ENCODE results near the gene MYNN.

Gene MYNN

GRCh38 chr3:169771497-169772304 is 1.5 kb upstream of the MYNN start:
- Histone ChIP-seq H3K36me3 (replicated peaks; ENCODE audit: insufficient read depth, low read length) (peaks cover 6% of the 10 kb centered on the region; the same call in 1 of the 2 replicates), H3K4me3 (ENCODE audit: low read length) (peak overlapping the region; percentile 88), H3K9me3 (replicated peaks; ENCODE audit: insufficient read depth, low read length) (no peaks in the 10 kb centered on the region), H3K79me2 (ENCODE audit: low read length) (peaks cover 33% of the 10 kb centered on the region), H2AFZ (ENCODE audit: low read length) (peak overlapping the region; percentile 90), H3K27me3 (replicated peaks; ENCODE audit: insufficient read depth, low read length) (0 out of 2 replicates have a peak, but pooled peaks cover 5% of the 10 kb centered on the region), H3K4me1 (ENCODE audit: low read length) (peaks cover 18% of the 10 kb centered on the region), H3K9ac (ENCODE audit: low read length) (peak overlapping the region; percentile 95; the same call in 1 of the 2 replicates), H4K20me1 (ENCODE audit: insufficient read depth, low read length) (peaks cover 5% of the 10 kb centered on the region; the same call in 1 of the 2 replicates), H3K4me2 (ENCODE audit: low read depth, low read length) (peak overlapping the region; percentile 79), H3K9me2 (replicated peaks; ENCODE audit: insufficient read depth, low read length) (no peaks in the 10 kb centered on the region), H3K27ac (ENCODE audit: low read length) (peak overlapping the region; percentile 95; the same call in 1 of the 2 replicates), H3F3A (ENCODE audit: insufficient read depth, low read length) (peaks cover 46% of the 10 kb centered on the region)
- no peak for TF ChIP-seq EZH2phosphoT487 (IDR thresholded peaks at IDR 0.05; ENCODE audit: low read length)
- no peak for TF ChIP-seq CTCF (IDR thresholded peaks at IDR 0.05; ENCODE audit: low read length)
- no peak for TF ChIP-seq EZH2 (optimal IDR thresholded peaks at IDR 0.05; ENCODE audit: low read depth, low read length)
- DNase-seq: peak; percentile 92

GRCh38 chr3:169772305-169772896 is 795 bp upstream of the MYNN start:
- Histone ChIP-seq H3K4me1 (ENCODE audit: low read length) (peaks cover 18% of the 10 kb centered on the region), H2AFZ (ENCODE audit: low read length) (peak overlapping the region; percentile 88), H4K20me1 (ENCODE audit: insufficient read depth, low read length) (peaks cover 5% of the 10 kb centered on the region; the same call in 1 of the 2 replicates), H3K36me3 (replicated peaks; ENCODE audit: insufficient read depth, low read length) (peaks cover 6% of the 10 kb centered on the region; the same call in 1 of the 2 replicates), H3F3A (ENCODE audit: insufficient read depth, low read length) (peaks cover 40% of the 10 kb centered on the region), H3K27ac (ENCODE audit: low read length) (peak overlapping the region; percentile 95), H3K79me2 (ENCODE audit: low read length) (peaks cover 40% of the 10 kb centered on the region), H3K4me2 (ENCODE audit: low read depth, low read length) (peak overlapping the region; percentile 79), H3K9ac (ENCODE audit: low read length) (peak overlapping the region; percentile 95), H3K9me3 (replicated peaks; ENCODE audit: insufficient read depth, low read length) (no peaks in the 10 kb centered on the region), H3K9me2 (replicated peaks; ENCODE audit: insufficient read depth, low read length) (no peaks in the 10 kb centered on the region), H3K27me3 (replicated peaks; ENCODE audit: insufficient read depth, low read length) (0 out of 2 replicates have a peak, but pooled peaks cover under 1% of the 10 kb centered on the region), H3K4me3 (ENCODE audit: low read length) (peak overlapping the region; percentile 88)
- no peak for TF ChIP-seq CTCF (IDR thresholded peaks at IDR 0.05; ENCODE audit: low read length)
- peak; percentile 87 for DNase-seq

- no peaks in the 10 kb centered on the region for H3K27me3 ChIP-seq (replicated peaks; ENCODE audit: insufficient read depth, low read length)
- H3K9ac ChIP-seq (ENCODE audit: low read length): peak overlapping the region; percentile 95
- no peak overlapping the region for H2AFZ ChIP-seq (ENCODE audit: low read length)
- peak overlapping the region; percentile 95; the same call in 1 of the 2 replicates for H3K27ac ChIP-seq (ENCODE audit: low read length)
- H3K9me2 ChIP-seq (replicated peaks; ENCODE audit: insufficient read depth, low read length): no peaks in the 10 kb centered on the region
- H3F3A ChIP-seq (ENCODE audit: insufficient read depth, low read length): peaks cover 33% of the 10 kb centered on the region
- peaks cover 18% of the 10 kb centered on the region for H3K4me1 ChIP-seq (ENCODE audit: low read length)
- H3K4me2 ChIP-seq (ENCODE audit: low read depth, low read length): peak overlapping the region; percentile 79
- no peaks in the 10 kb centered on the region for H3K9me3 ChIP-seq (replicated peaks; ENCODE audit: insufficient read depth, low read length)
- peaks cover 9% of the 10 kb centered on the region; the same call in 1 of the 2 replicates for H3K36me3 ChIP-seq (replicated peaks; ENCODE audit: insufficient read depth, low read length)
- peaks cover 5% of the 10 kb centered on the region; the same call in 1 of the 2 replicates for H4K20me1 ChIP-seq (ENCODE audit: insufficient read depth, low read length)
- no peak for DNase-seq
- no peak for TF ChIP-seq EZH2phosphoT487 (IDR thresholded peaks at IDR 0.05; ENCODE audit: low read length)
- TF ChIP-seq CTCF (IDR thresholded peaks at IDR 0.05; ENCODE audit: low read length): no peak
- TF ChIP-seq EZH2 (optimal IDR thresholded peaks at IDR 0.05; ENCODE audit: low read depth, low read length): no peak
- H3K4me3 ChIP-seq (ENCODE audit: low read length): peak overlapping the region; percentile 88
- peaks cover 56% of the 10 kb centered on the region for H3K79me2 ChIP-seq (ENCODE audit: low read length)
Observed at GRCh38 chr3:169774186-169774585, 990 bp downstream of the MYNN start.

Data from MM.1S (cell line).